GM21737 (cell line): Measurements from ENCODE around the gene LLGL2.
"Not testable (repeated sequence)": the region's sequence is repeated elsewhere in the genome, so short reads cannot be mapped to it uniquely, and the experiment has no call there.

Source experiments
- ATAC-seq: cut with Tn5 transposase; IDR thresholded peaks from one replicate; pipeline ENCODE4 v1.9.1; 2021; ENCODE audit warnings: mild to moderate bottlenecking, moderate library complexity; ENCODE audit not compliant: unreplicated experiment

Gene LLGL2

GRCh38 chr17:75524970-75525805, at the start of gene LLGL2:
TSS of gene LLGL2 (plus strand) at chr17:75525697. CDS start at chr17:75543427, 17,730 bp downstream.
- ATAC-seq: peak; percentile 76

GRCh38 chr17:75475851-75476250, 49.6 kb upstream of the LLGL2 start:
- ATAC-seq: no peak

- ATAC-seq: no peak
Observed at GRCh38 chr17:75476271-75476671, 49.2 kb upstream of the LLGL2 start.

GRCh38 chr17:75476752-75477489, 48.6 kb upstream of the LLGL2 start:
- ATAC-seq: no peak

- not testable (repeated sequence) for ATAC-seq
Observed at GRCh38 chr17:75477490-75477862, 48.0 kb upstream of the LLGL2 start.

GRCh38 chr17:75478508-75478907, 47.0 kb upstream of the LLGL2 start:
- ATAC-seq: no peak

GRCh38 chr17:75480281-75480680, 45.2 kb upstream of the LLGL2 start:
- no peak for ATAC-seq

- no peak for ATAC-seq
Observed at GRCh38 chr17:75481194-75482068, 44.1 kb upstream of the LLGL2 start.

GRCh38 chr17:75482098-75482942, 43.2 kb upstream of the LLGL2 start:
- no peak for ATAC-seq

- ATAC-seq: no peak
Observed at GRCh38 chr17:75485688-75486087, 39.8 kb upstream of the LLGL2 start.

GRCh38 chr17:75486151-75486550, 39.3 kb upstream of the LLGL2 start:
- ATAC-seq: no peak

- no peak for ATAC-seq
Observed at GRCh38 chr17:75486951-75487350, 38.5 kb upstream of the LLGL2 start.

GRCh38 chr17:75487351-75488070, 38.0 kb upstream of the LLGL2 start:
- ATAC-seq: no peak

GRCh38 chr17:75488693-75489510, 36.6 kb upstream of the LLGL2 start:
- ATAC-seq: no peak

GRCh38 chr17:75489511-75489955, 36.0 kb upstream of the LLGL2 start:
- no peak for ATAC-seq

- no peak for ATAC-seq
Observed at GRCh38 chr17:75490173-75490743, 35.2 kb upstream of the LLGL2 start.

- no peak for ATAC-seq
Observed at GRCh38 chr17:75490953-75491649, 34.4 kb upstream of the LLGL2 start.

GRCh38 chr17:75491680-75492079, 33.8 kb upstream of the LLGL2 start:
- ATAC-seq: no peak
